Activated CD4-positive, alpha-beta T cell treated with anti-CD3 and anti-CD28 coated beads for 4 hours (primary cell): Measurements from ENCODE around the gene BANP.

Experiments
- DNase-seq, 2 donors: peaks; one replicate each; pipeline ENCODE4 v3.0.0-alpha.2; 2020

The BANP gene

DNA sequence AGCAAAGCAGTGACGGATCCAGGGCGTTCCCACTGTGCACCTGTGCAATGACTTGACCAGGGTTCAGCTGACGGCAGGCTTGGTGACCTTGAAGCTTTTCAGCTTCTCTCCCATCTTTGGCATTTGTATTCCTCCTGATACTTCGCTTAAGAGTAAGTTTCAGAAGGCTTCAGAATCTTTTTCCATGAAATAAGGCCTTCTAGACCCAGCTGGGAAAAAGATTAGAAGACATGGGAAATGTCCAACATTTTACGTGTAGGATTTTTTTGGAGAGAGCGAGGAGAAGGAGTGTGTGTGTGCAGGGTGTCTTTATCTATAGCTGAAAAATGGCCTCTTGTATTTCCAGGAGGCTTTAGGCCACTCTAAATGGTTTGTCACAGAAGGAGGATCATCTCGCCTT is 104.1 kb downstream of the BANP start:
- no peak for DNase-seq

GRCh38 chr16:88056212-88056611 is 105.0 kb downstream of the BANP start:
- DNase-seq = no peak

DNA sequence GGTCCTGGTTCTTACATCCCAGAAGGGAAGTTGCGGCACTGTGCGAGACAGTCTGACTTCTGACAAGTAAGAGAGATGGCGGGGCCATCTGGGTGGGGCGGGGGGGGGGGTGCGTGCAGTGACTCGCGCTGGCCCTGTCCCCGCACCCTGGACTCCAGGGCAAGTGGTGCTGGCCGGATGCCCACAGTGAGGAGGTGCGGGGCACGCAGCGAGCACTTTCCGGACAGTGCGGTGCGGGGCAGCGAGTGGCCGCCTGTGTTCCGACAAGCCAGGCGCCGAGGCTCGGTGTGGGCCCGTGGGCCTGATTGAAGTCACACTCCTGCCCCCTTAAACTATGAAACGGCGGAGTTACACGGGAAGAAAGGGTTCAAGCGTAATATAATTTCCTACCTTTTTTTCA is 106.4 kb downstream of the BANP start:
- DNase-seq = no peak

GRCh38 chr16:88058136-88058535 is 106.9 kb downstream of the BANP start:
- no peak for DNase-seq

DNA sequence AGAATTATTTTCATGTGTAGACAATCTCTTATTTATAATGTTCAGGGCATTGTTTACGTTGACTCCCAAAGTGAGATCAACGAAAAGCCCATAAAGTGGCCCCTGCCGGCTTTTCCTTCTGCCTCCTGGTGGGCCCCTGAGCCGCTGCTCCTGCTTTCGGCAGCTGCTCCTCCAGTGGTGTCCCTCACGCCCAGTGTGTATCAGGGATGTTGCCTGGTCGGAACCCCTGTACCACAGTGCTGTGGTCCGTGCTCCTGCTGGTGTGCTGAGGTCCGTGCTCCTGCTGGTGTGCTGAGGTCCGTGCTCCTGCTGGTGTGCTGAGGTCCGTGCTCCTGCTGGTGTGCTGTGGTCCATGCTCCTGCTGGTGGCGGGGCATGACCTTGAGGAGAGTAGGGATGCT is 107.6 kb downstream of the BANP start:
- no peak for DNase-seq

DNA sequence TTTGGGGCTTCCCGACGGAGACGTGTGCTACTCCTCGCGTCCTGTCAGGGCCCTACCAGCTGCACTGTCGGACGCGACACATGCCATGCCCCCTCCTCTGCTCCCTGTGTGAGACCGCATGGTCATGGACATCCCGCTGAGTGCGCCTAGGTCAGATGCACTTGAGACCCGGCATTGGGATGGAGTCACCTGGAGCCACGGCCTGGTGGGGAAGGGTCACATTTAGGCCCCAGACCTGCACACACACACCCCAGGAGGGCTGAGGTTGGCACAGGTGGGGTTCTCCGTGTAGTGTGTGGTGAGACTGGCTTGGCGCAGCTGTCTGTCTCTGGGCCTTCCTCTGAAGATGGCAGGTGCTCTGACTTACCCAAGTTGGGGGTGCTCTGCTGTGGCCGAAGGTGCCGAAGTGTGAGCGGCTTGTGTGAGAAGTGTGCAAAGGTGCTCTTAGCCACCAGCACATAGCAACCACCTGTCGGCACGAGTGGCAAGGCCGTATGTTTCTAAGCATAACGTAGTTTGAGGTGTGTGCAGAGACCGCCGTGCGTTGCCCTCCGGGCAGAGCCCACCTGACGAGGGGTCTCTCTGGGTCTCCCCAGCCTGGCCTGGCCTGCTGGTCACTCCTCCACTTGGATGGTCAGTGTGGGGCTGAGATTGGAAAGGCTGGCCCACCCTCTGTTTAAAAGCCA is 108.6 kb downstream of the BANP start:
- no peak for DNase-seq

DNA sequence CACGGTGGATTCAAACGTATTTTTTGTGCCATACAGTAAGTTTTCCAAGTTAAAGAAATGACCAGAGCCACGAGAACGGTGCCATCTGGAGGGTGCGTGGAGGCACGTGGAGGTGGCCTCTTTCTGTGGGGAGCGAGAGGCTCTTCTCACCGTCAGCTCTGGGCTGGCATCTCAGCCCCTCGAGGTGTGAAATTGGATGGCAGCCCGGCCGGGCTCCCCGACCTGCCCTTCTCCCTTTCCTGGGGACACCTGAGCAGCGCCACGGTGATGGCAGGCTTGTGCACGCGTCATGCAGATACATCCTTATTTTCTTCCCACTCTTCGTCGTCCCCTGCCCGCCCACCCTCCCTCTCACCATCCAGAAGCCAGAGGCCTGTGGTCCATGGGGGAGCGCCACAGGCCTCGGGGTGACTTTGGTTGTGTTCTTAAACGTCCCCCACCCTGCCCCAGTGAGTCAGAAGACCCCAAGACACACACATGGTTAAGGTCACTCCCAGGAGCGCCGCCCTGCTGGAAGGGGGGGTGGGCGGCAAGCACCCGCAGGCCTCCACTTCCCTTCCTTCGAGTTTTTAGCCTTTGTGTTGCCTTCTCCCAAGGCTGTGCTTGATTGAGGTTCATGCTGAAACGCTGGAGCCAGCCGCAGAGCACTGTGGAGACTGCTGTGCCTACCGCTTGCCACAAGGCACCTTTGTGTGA is 109.4 kb downstream of the BANP start:
- DNase-seq = no peak

GRCh38 chr16:88061346-88062110 is 110.3 kb downstream of the BANP start:
- no peak for DNase-seq

DNA sequence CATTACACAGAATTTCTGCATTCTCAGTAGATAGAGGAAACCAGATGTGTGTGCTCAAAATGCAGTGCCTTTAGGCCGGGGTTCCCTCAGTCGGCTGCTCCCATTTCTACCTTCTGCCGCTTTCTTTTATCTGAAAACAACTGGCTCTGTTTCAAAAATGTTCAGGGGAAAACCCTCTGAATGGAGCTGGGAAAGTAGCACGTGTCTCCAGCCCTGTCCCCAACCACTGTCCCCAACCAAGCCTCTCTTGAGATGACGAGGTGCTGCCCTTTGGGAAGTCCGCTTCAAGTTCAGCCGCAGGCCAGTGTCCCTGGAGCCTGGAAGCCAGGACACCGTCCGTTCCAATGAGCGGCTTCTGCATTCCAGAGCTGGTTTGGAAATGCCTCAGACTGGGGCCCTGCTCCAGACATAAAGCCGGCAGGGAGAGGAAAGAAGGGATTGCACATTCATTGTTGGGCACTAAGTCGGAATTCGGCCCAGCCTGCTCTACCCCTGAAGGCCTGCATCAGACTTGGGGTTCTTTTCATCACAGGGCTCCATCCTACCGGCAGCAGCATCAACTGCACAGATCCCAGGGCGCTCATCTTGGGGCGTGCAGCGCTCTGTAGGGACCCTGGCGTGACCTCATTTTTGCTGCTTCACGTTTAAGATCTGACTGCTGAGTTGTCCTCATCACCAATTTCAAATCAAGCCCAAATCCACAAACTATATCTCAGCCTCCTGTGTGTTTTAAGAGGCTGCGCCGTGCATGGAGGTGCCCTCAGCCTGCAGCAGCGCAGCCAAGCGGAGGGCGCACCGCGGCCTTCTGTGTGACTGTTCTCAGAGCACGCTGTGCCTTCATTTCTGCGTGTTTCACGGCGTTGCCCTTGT is 111.3 kb downstream of the BANP start:
- no peak for DNase-seq

DNA sequence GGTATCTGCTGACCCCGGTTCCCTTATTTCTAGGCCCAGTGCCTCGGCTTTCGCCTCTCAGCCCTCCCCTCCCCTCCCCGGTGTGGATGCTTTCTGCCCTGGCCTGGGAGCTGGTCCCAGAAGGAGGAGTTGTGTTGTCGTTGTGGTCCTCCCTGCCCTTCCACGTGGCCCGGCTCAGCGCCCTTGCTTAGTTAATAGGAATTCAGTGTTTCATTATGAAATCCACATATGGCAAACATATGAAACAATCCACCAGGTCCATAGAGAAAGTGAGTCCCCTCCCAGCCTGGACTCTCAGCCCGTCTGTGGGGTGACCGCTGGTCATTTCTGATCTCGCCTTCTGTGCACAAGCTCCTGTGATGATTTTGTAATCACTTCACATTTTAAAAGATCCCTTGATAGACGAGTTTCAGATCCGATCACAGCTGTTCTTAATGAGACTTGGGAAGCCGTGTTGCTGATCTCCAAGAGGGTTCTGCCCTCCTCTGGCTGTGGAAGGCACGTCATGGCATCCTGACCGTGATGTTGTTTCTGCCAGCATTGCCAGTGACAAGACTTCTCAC is 112.1 kb downstream of the BANP start:
- no peak for DNase-seq

DNA sequence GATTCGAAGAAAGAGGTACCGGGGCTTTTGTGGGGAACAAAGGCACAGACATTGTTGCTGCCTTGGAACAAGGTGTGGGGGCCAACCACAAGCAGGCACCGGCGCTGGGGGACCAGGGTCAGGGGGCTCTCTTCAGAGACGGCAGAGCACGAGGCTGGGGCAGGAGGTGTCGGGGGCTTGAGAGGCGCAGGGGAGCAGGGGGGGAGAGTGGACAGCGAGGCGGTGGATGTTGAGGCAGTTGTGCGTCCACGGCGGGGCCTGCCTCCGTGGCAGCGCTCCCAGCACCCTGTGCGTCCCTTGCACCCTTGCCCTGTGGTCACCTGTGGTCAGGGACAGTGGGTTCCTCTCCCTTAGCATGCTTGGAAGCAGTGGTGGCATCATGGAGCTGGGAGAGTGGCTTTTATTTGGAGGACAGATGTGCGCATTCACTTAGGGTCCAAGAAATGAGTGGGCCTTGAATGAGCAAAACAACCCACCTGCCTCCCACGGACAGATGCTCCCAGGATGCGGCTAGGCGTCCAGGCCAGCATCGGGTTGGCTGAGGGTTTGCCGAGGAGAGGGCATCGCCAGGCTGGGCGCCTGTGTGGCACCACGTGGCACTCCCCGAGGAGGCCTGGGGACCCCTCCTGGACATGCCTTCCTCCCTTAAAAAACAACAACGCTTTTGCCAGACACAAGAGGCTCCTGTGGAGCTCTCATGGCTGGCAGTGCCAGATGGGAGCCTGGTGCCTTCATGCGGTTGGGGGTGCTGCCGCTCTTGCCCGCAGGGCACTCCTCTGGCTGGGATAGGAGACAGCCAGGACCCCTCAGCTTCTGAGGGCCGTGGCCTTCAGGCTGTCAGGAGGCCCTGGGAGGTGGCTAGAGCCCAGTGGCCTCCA is 113.0 kb downstream of the BANP start:
- no peak for DNase-seq

- no peak for DNase-seq
Observed at GRCh38 chr16:88064889-88065746, 113.9 kb downstream of the BANP start.

DNA sequence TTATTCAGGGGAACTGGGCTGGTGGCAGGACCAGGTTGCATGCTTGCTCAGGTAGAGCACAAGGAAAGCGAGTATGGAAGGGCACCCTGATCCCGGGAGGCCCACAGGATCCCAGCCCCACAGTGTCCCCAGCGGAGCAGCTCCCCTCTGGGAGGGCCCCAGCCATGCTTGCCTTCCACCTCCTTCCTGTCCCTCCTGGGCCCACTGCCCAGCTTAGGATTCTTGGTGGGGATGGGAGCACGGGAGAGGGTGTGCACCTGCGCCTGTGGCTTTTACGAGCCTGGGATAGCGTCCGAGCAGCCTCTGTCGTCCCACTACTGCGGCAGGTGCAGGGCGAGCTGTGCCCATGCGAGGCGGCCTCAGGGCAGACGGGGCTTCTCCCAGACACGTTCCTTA is 114.5 kb downstream of the BANP start:
- DNase-seq = no peak

DNA sequence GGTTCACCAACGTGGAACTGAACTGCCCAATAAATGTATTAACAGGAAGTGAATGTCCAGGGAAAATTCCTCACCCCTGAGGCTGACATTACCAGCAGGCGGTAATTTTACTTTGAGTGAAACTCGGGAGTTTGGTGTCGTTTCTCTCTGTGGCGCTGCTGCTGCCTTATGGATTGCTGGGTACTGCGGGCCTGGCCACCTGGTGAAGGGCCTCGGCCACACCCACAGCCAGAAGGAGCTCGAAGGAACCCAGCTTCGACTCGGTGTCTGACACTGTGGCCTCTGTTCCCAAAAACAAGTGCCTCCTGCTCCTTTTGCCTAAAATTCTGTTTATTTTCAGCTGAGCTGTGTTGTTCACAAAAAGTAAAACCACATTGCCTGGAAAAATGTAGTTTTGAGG is 115.0 kb downstream of the BANP start:
- no peak for DNase-seq

DNA sequence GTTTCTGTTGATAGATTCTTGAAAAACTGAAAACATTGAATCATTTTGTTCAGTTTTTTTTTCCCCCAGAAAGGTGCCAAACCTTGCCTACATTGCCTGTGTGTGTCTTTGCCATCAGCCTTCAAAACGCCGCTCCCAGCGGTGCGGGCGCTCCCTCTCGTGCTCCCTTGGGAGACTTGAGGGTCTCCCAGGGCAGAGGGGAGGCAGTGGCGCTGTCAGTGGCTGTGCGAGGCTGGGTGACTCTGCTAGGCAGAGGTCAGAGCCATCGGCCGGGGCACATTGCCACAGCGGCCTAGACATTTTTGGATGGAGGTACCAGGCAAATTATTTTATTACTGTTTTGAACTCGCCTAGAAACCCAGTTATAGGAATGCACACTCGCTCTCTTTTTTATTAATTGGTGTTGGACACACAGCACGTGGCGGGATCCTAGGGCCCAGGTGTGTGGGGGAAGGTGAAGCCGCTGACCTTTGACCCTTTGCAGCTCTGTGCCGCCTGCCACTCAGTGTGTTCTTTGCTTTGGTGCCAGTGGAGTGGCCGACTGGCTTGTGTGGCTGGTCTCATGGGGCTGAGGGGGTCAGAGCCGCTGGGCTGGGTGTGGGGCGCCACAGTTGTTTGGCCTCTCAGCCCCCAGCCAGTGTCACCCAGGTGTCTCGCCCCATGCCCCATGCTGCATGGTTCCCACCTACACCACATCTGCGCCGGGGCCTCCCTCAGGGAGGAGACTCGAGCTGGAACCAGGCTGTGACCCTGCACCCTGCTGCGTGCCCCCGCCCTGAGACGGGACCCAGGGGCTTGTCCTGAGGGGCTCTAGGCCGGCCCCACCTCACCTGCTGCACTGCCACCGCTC is 115.7 kb downstream of the BANP start:
- DNase-seq = no peak

GRCh38 chr16:88067530-88068411 is 116.5 kb downstream of the BANP start:
- no peak for DNase-seq

DNA sequence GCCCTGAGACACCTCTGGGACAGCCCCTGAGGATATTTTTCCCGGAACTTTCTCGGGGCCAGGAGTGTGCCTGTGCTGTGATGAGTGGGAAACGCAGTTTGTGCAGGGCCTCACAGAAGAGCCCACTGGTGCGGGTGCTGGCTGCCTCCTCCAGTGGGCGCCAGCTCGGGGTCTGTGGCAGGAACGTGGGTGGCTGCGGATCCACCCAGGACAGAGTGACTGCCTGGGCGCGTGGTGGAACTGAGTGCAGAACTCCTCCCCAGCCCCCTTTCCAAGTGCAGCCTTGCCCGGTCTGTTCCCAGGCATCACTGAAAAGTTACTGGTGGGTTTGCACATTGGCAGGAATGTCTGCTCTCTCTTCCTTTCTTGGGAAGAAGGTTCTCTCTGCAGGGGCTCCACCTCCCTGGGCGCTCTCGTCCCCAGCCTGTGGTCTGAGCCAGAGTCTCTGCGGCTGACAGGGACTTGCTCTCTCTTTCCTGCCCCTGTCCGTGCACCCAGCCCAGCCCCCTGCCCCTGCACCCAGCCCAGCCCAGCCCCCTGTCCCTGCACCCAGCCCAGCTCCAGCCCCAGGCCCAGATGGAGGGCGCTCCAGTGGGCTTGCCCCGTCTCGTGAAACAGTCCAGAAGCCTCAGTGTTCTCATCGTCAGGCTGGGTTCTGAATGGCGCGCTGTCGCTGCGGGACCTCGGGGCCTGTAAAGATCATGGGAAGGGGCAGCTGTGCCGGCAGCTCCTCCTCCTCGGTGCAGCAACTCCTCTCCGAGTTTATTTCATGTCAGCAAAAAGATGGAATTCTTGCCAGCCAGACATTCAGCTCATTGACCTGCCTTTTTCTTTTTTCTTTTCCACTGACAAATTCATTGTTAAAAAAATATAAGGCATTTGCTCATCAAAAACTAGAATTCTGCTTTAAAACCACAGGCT is 117.5 kb downstream of the BANP start:
- no peak for DNase-seq
